H9 (cell line): ENCODE measurements around the gene RELCH. TPM values are rescaled to one million over a fixed set of nuclear protein-coding genes. Genes with fewer than 3 reads are reported as not detected.

ENCODE experiments used
- DNase-seq: peaks from one replicate; pipeline ENCODE4 v3.0.0-alpha.2; 2017
- H2AFZ ChIP-seq: one replicate; pipeline ENCODE4 v1.6.1; 2013; ENCODE audit warnings: mild to moderate bottlenecking, low read length, control low read depth, moderate library complexity
- H2AK5ac ChIP-seq: 2 replicates; pipeline ENCODE4 v1.6.1; 2013; ENCODE audit warnings: low read length, control low read depth, mixed read lengths; ENCODE audit not compliant: insufficient read length
- H2BK120ac ChIP-seq: one replicate; pipeline ENCODE4 v1.6.1; 2013; ENCODE audit warnings: low read depth, mild to moderate bottlenecking, low read length, control low read depth, inconsistent platforms; ENCODE audit not compliant: poor library complexity, severe bottlenecking
- H2BK12ac ChIP-seq: 2 replicates; pipeline ENCODE4 v1.6.1; 2013; ENCODE audit warnings: low read length, control low read depth, mixed read lengths, low read depth; ENCODE audit not compliant: insufficient read length
- H2BK15ac ChIP-seq: 2 replicates; pipeline ENCODE4 v1.6.1; 2013; ENCODE audit warnings: low read depth, low read length, control low read depth
- H2BK20ac ChIP-seq: one replicate; pipeline ENCODE4 v1.6.1; 2013; ENCODE audit warnings: low read depth, mild to moderate bottlenecking, low read length, control low read depth, inconsistent platforms; ENCODE audit not compliant: poor library complexity, severe bottlenecking
- H2BK5ac ChIP-seq: 2 replicates; pipeline ENCODE4 v1.6.1; 2013; ENCODE audit warnings: low read length, control low read depth, mixed read lengths; ENCODE audit not compliant: insufficient read length
- H3K14ac ChIP-seq: 2 replicates; pipeline ENCODE4 v1.6.1; 2013; ENCODE audit warnings: low read length, control low read depth; ENCODE audit not compliant: insufficient read depth
- H3K18ac ChIP-seq: 2 replicates; pipeline ENCODE4 v1.6.1; 2013; ENCODE audit warnings: low read depth, mild to moderate bottlenecking, mixed read lengths, low read length, control low read depth; ENCODE audit not compliant: insufficient read length
- H3K23ac ChIP-seq: 2 replicates; pipeline ENCODE4 v1.6.1; 2013; ENCODE audit warnings: low read length, control low read depth, mixed read lengths, low read depth; ENCODE audit not compliant: insufficient read length
- H3K23me2 ChIP-seq: 2 replicates; pipeline ENCODE4 v1.6.1; 2013; ENCODE audit warnings: low read depth, mild to moderate bottlenecking, mixed read lengths, low read length, control low read depth; ENCODE audit not compliant: insufficient read length, poor library complexity, severe bottlenecking
- H3K27ac ChIP-seq: 2 replicates; pipeline ENCODE4 v1.5.1; 2013; ENCODE audit warnings: low read length, control low read depth, mixed read lengths, low read depth; ENCODE audit not compliant: insufficient read length
- H3K27me3 ChIP-seq: 2 replicates; pipeline ENCODE4 v1.6.1; 2013; ENCODE audit warnings: low read length, control low read depth, inconsistent platforms; ENCODE audit not compliant: insufficient read depth
- H3K4ac ChIP-seq: 2 replicates; pipeline ENCODE4 v1.6.1; 2013; ENCODE audit warnings: low read depth, mild to moderate bottlenecking, control low read depth, inconsistent platforms, low read length, moderate library complexity
- H3K4me1 ChIP-seq: 2 replicates; pipeline ENCODE4 v1.6.1; 2013; ENCODE audit warnings: low read length, control low read depth, inconsistent platforms; ENCODE audit not compliant: insufficient read depth
- H3K4me2 ChIP-seq: 2 replicates; pipeline ENCODE4 v1.6.1; 2013; ENCODE audit warnings: low read length, control low read depth, mixed read lengths; ENCODE audit not compliant: insufficient read length, insufficient read depth
- H3K56ac ChIP-seq: 2 replicates; pipeline ENCODE4 v1.6.1; 2013; ENCODE audit warnings: low read depth, mild to moderate bottlenecking, mixed read lengths, low read length, control low read depth; ENCODE audit not compliant: insufficient read length
- H3K79me1 ChIP-seq: 2 replicates; pipeline ENCODE4 v1.6.1; 2013; ENCODE audit warnings: low read depth, mild to moderate bottlenecking, moderate library complexity, low read length, control low read depth, inconsistent platforms; ENCODE audit not compliant: insufficient read depth, poor library complexity, severe bottlenecking
- H3K79me2 ChIP-seq: 2 replicates; pipeline ENCODE4 v1.6.1; 2013; ENCODE audit warnings: low read length, control low read depth, inconsistent platforms; ENCODE audit not compliant: insufficient read depth
- H3K9ac ChIP-seq: 2 replicates; pipeline ENCODE4 v1.6.1; 2013; ENCODE audit warnings: low read length, control low read depth, mixed read lengths; ENCODE audit not compliant: insufficient read length; ENCODE audit errors: extremely low read depth
- H3K9me3 ChIP-seq: one replicate; pipeline ENCODE4 v1.6.1; 2013; ENCODE audit warnings: low read depth, low read length, inconsistent platforms; ENCODE audit not compliant: control insufficient read depth
- H3T11ph ChIP-seq: one replicate; pipeline ENCODE4 v1.6.1; 2013; ENCODE audit warnings: mild to moderate bottlenecking, low read length, control low read depth, inconsistent platforms
- H4K20me1 ChIP-seq: one replicate; pipeline ENCODE4 v1.6.1; 2013; ENCODE audit not compliant: control insufficient read depth, insufficient read length, insufficient read depth
- H4K5ac ChIP-seq: 2 replicates; pipeline ENCODE4 v1.6.1; 2013; ENCODE audit warnings: low read depth, mild to moderate bottlenecking, mixed read lengths, low read length, control low read depth; ENCODE audit not compliant: insufficient read length
- H4K8ac ChIP-seq: replicated peaks from 2 replicates; pipeline ENCODE4 v1.6.1; 2013; ENCODE audit warnings: low read length, control low read depth, mixed read lengths, low read depth; ENCODE audit not compliant: insufficient read length
- H4K91ac ChIP-seq: 2 replicates; pipeline ENCODE4 v1.6.1; 2013; ENCODE audit warnings: low read depth, mild to moderate bottlenecking, moderate library complexity, mixed read lengths, low read length, control low read depth; ENCODE audit not compliant: insufficient read length
- H3K27ac Mint-ChIP-seq, 3 experiments: 2 replicates in 2 of 3; 3 replicates in 1 of 3; pipeline ENCODE4 v1.8.0; 2020 to 2021; ENCODE audit warnings: mixed read lengths in 3 of 3, mild to moderate bottlenecking in 1 of 3, moderate library complexity in 1 of 3
- H3K27me3 Mint-ChIP-seq: 2 replicates; pipeline ENCODE4 v1.8.0; 2021; ENCODE audit warnings: low read depth, mild to moderate bottlenecking, moderate library complexity, mixed read lengths
- H3K36me3 Mint-ChIP-seq, 3 experiments: 2 replicates in 2 of 3; 3 replicates in 1 of 3; pipeline ENCODE4 v1.8.0; 2020 to 2021; ENCODE audit warnings: low read depth in 3 of 3, mixed read lengths in 3 of 3; ENCODE audit not compliant: insufficient read depth in 1 of 3
- H3K4me1 Mint-ChIP-seq, 2 experiments: 2 replicates each; pipeline ENCODE4 v1.8.0; 2020; ENCODE audit warnings: mixed read lengths in 2 of 2
- H3K4me3 Mint-ChIP-seq, 2 experiments: 2 replicates in 1 of 2; 3 replicates in 1 of 2; pipeline ENCODE4 v1.8.0; 2020 to 2021; ENCODE audit warnings: mild to moderate bottlenecking in 2 of 2, mixed read lengths in 2 of 2, moderate library complexity in 1 of 2
- H3K9me3 Mint-ChIP-seq, 2 experiments: 2 replicates in 1 of 2; 3 replicates in 1 of 2; pipeline ENCODE4 v1.8.0; 2020; ENCODE audit warnings: mild to moderate bottlenecking in 2 of 2, mixed read lengths in 2 of 2, moderate library complexity in 1 of 2
- WGBS: extraction: QIAGEN DNeasy Blood & Tissue Kit; methylation state at CpG from one replicate; pipeline ENCODE4 v1.1.7; 2013; ENCODE audit warnings: missing lambda C conversion rate, low lambda C conversion rate, mixed read lengths; ENCODE audit not compliant: insufficient read length; ENCODE audit errors: extremely low coverage; 5-methylcytosine and 5-hydroxymethylcytosine counted together
- total RNA-seq: library from RNA; stranded (reverse); gene quantifications from 2 replicates; pipeline ENCODE4 v1.2.1, GENCODE V29; 2021
- TF ChIP-seq, protein P1 (sequence below): fragments of 200-600 bp; sonication (generic); conservative IDR thresholded peaks from 3 replicates; pipeline ENCODE4 v1.8.0; 2021; ENCODE audit warnings: antibody characterized with exemption, mild to moderate bottlenecking

RELCH gene
- total RNA-seq, 1 experiment from 2014 or later: 32.3 TPM

DNA sequence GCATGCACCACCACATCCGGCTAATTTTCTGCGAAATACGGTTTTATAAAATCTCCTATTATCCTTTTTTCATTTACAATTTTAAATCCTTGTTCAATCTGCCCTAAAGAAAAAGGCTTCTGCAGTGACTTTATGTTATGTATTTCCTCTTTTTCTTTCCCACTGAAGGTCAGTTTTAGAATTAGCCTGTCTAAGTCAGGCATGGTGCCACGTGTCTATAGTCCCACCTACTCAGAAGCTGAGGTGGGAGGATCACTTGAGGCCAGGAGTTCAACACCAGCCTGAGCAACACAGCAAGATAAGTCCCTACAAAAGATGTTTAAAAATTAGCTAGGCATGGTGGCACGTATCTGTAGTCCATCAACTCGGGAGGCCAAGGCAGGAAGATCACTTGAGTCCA lies 98.2 kb downstream of the RELCH start:
- Histone ChIP-seq H3K27me3 (no peaks in the 10 kb centered on the region), H3K4me1 (no peaks in the 10 kb centered on the region), H3K9ac (no peak overlapping the region), H3K4ac (no peak overlapping the region), H3K9me3 (no peaks in the 10 kb centered on the region), H2BK120ac (no peak overlapping the region), H3K27ac (no peak overlapping the region), H2AFZ (no peak overlapping the region), H3K56ac (no peak overlapping the region), H4K8ac (no peak overlapping the region), H3K18ac (no peak overlapping the region), H3K79me2 (no peaks in the 10 kb centered on the region), H4K20me1 (no peaks in the 10 kb centered on the region), H2AK5ac (no peak overlapping the region), H2BK20ac (no peak overlapping the region), H3K14ac (no peak overlapping the region), H2BK5ac (no peak overlapping the region), H4K91ac (no peak overlapping the region), H3K23me2 (no peaks in the 10 kb centered on the region), H3K4me2 (no peak overlapping the region), H3K79me1 (no peaks in the 10 kb centered on the region), H2BK12ac (no peak overlapping the region), H4K5ac (no peak overlapping the region), H2BK15ac (no peak overlapping the region), H3K23ac (no peak overlapping the region), H3T11ph (no peak overlapping the region)
- TF ChIP-seq, protein P1, sequence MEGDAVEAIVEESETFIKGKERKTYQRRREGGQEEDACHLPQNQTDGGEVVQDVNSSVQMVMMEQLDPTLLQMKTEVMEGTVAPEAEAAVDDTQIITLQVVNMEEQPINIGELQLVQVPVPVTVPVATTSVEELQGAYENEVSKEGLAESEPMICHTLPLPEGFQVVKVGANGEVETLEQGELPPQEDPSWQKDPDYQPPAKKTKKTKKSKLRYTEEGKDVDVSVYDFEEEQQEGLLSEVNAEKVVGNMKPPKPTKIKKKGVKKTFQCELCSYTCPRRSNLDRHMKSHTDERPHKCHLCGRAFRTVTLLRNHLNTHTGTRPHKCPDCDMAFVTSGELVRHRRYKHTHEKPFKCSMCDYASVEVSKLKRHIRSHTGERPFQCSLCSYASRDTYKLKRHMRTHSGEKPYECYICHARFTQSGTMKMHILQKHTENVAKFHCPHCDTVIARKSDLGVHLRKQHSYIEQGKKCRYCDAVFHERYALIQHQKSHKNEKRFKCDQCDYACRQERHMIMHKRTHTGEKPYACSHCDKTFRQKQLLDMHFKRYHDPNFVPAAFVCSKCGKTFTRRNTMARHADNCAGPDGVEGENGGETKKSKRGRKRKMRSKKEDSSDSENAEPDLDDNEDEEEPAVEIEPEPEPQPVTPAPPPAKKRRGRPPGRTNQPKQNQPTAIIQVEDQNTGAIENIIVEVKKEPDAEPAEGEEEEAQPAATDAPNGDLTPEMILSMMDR: no peak
- Mint-ChIP-seq H3K36me3 (peaks cover 1 to 23% (median 19%) of the 10 kb centered on the region in 3 experiments; a peak in 5 of 7 replicates), H3K9me3 (no peaks in the 10 kb centered on the region), H3K4me3 (no peak overlapping the region), H3K27me3 (no peaks in the 10 kb centered on the region), H3K27ac (no peak overlapping the region), H3K4me1 (no peaks in the 10 kb centered on the region)
- no CpG with 5 or more reads among the region's 6 CpGs for WGBS
- no peak for DNase-seq
